22Rv1 (cell line): Measurements from ENCODE around the gene ACSF2.
"Not testable (repeated sequence)": the region's sequence is repeated elsewhere in the genome, so short reads cannot be mapped to it uniquely, and the experiment has no call there.

Experiments
- H3K27ac ChIP-seq: fragments of 450-650 bp; 2 replicates; pipeline ENCODE4 v1.5.1; 2017
- ZFX ChIP-seq: fragments of 450-650 bp; IDR thresholded peaks from 2 replicates; pipeline ENCODE4 v1.6.1; 2017; ENCODE audit warnings: antibody characterized with exemption, borderline replicate concordance
- TF ChIP-seq, protein P1 (sequence below): fragments of 450-650 bp; IDR thresholded peaks from 2 replicates; pipeline ENCODE4 v1.5.1; 2017; ENCODE audit warnings: mild to moderate bottlenecking

Gene ACSF2

GRCh38 chr17:50468304-50469207 is 42.5 kb downstream of the ACSF2 start, which contains the start of gene CHAD:
TSS of gene CHAD (minus strand) at chr17:50468880. CDS start at chr17:50468813, 67 bp downstream.
- TF ChIP-seq, protein P1, sequence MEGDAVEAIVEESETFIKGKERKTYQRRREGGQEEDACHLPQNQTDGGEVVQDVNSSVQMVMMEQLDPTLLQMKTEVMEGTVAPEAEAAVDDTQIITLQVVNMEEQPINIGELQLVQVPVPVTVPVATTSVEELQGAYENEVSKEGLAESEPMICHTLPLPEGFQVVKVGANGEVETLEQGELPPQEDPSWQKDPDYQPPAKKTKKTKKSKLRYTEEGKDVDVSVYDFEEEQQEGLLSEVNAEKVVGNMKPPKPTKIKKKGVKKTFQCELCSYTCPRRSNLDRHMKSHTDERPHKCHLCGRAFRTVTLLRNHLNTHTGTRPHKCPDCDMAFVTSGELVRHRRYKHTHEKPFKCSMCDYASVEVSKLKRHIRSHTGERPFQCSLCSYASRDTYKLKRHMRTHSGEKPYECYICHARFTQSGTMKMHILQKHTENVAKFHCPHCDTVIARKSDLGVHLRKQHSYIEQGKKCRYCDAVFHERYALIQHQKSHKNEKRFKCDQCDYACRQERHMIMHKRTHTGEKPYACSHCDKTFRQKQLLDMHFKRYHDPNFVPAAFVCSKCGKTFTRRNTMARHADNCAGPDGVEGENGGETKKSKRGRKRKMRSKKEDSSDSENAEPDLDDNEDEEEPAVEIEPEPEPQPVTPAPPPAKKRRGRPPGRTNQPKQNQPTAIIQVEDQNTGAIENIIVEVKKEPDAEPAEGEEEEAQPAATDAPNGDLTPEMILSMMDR, result no peak
- TF ChIP-seq ZFX, result no peak

GRCh38 chr17:50469208-50469605 is 43.2 kb downstream of the ACSF2 start:
- TF ChIP-seq ZFX, result no peak
- TF ChIP-seq, protein P1, result no peak
- H3K27ac ChIP-seq, result no peak overlapping the region

More at GRCh38 chr17:50468304-50469207, 42.5 kb downstream of the ACSF2 start, which contains the start of gene CHAD:
- no peak within 1 kb of the TSS for H3K27ac ChIP-seq

GRCh38 chr17:50469671-50470305 is 43.8 kb downstream of the ACSF2 start:
- H3K27ac ChIP-seq, result no peak overlapping the region
- TF ChIP-seq, protein P1, result no peak
- TF ChIP-seq ZFX, result no peak

DNA sequence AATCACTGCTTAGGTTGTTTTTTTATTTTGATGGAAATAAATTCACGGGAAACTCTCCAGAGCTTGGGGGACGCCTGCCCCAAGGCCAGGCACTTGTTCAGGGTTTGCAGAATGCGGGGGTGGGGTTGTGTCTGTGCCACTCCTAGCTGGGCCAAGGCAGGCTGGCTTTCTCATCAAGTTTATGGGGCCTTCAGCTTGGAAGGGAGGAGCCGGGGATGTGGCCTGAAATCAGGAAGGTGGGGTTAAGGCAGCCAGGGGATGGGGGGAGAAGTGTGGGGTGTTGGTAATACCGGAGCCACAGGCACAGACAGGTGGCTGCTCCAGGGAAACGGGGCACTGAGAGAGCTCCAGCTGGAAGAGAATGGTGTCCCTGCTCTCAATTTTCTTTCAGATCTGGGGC is 44.4 kb downstream of the ACSF2 start:
- H3K27ac ChIP-seq, result no peak overlapping the region
- no peak for TF ChIP-seq ZFX
- TF ChIP-seq, protein P1, result no peak

- no peak for TF ChIP-seq ZFX
- no peak overlapping the region for H3K27ac ChIP-seq
Measured at GRCh38 chr17:50471009-50471905, 45.2 kb downstream of the ACSF2 start.

DNA sequence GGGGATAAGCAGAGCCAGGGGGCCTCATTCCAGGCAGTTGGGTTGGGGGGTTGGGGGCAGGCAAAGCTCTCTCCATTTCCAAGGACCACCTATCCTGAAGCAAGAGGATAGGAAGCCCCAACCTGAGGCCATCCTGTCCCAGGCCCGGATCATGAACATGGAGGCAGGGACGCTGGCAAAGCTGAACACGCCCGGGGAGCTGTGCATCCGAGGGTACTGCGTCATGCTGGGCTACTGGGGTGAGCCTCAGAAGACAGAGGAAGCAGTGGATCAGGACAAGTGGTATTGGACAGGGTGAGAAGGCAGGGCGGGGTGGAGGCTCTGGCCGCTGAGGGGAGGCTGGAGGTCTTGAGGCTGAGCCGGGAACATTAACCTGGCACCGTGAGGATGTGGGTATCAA is 46.3 kb downstream of the ACSF2 start:
- H3K27ac ChIP-seq, result no peak overlapping the region
- TF ChIP-seq ZFX, result no peak
- TF ChIP-seq, protein P1, result no peak

DNA sequence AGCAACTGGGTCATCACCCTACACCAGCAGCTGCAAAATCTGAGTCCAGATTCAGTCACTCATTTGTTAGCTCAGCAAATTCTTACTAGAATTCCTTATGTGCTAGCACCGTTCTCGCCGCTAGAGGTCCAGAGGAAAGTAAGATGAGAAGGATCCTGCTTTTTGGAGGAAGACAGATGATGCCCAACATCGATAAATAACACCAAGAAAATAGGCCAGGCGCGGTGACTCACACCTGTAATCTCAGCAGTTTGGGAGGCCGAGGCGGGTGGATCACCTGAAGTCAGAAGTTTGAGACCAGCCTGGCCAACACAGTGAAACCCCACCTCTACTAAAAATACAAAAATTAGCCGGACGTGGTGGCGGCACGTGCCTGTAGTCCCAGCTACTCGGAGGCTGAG is 46.7 kb downstream of the ACSF2 start:
- TF ChIP-seq, protein P1, result peak; percentile 72

More for the DNA sequence above, 46.7 kb downstream of the ACSF2 start:
- H3K27ac ChIP-seq, result not testable (repeated sequence)
